GM12892 (cell line): ENCODE data around the gene SNRNP27.
A peak's percentile ranks its signal among the peaks of the same experiment; 100 is the strongest.
"Not testable (repeated sequence)": the region's sequence is repeated elsewhere in the genome, so short reads cannot be mapped to it uniquely, and the experiment has no call there.

Experiments
- DNase-seq: peaks from one replicate; pipeline ENCODE4 v3.0.0; 2011; ENCODE audit not compliant: insufficient read length
- FAIRE-seq: peaks from 2 replicates; lab custom pipeline; 2011; peaks lifted over from hg19 to GRCh38; lab: Jason Lieb, UNC
- POLR2A ChIP-seq: IDR thresholded peaks from 2 replicates; pipeline ENCODE4 v1.6.1; 2011; ENCODE audit warnings: low read depth, low read length, control low read depth
- POLR2AphosphoS5 ChIP-seq: IDR thresholded peaks from 2 replicates; pipeline ENCODE4 v1.6.1; 2011; ENCODE audit warnings: low read depth, low read length, control low read depth
- TAF1 ChIP-seq: IDR thresholded peaks from 2 replicates; pipeline ENCODE4 v1.6.1; 2011; ENCODE audit warnings: low read depth, mild to moderate bottlenecking, control low read depth, low read length, borderline replicate concordance

The SNRNP27 gene

DNA sequence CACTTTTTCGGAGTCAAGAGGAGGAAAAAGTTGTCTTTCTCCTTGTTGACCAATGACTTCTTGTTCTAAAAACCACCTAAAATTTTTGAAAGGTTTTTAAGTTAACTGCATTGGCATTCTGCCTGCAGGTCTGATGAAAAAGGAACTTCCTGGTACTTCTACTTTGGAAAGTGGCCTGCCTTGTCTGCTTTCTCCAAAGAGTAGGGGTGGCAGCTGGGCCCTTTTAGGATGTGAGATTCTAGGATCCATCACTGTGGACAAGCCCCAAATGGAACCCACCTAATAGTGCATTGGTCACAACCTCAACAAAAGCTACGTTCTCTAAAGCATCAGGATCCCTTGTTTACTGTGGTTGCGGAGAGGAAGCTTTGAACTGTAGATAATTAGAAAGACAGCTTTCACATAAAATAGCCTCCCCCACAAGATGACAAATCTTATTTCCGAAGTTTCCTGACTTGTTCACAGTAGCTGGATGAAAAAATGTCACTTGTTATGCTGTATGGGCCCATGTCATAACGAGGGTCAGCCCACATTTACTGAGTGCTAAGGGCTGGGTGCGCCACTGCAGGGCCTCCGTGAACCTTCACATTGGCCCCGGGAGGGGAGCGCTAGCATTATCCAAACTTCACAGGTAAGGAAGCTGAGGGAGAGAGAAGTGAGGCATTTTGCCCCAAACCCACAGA, 50.2 kb downstream of the SNRNP27 start:
- no peak for DNase-seq
- TF ChIP-seq TAF1: no peak
- no peak for TF ChIP-seq POLR2A
- TF ChIP-seq POLR2AphosphoS5: no peak
- no peak for FAIRE-seq

DNA sequence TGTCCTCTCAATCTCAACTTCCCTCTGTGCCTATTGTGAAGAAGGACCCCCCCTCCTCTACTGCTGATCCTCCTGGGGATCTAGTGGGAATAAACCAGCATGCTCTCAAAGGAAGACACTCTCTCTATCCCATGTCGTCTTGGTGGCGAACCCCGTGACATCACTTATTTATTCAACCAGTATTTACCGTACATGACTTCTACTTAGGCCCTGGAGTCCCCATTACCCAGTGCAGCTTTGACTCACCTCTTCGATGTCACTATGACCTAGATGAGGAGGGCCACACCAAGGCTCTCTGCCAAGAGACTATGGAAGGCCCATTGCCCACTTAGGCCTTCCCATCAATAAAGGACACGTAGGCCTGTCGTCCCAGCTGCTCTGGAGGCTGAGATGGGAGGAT, 51.0 kb downstream of the SNRNP27 start:
- FAIRE-seq (no peak), DNase-seq (no peak)
- TF ChIP-seq POLR2AphosphoS5 (no peak), POLR2A (no peak), TAF1 (no peak)

DNA sequence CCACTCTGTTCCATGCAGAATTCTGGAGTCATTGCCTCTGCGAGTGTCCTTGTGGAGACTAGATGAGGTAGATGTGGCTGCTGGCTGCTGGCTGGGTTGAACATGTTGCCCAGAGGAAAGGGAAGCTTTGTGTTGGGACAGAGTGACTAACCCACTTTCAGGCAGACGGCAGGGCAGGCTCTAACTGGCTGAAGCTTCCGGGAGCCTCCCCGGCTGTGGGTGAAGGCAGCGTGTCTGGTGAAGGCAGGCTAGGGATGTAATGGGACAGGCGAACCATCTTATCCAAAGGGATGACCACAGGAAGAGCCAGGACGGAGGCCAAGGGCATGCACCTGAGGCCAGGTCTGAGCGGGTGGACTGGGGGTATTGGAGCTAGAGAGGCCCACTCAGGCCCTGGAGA, 51.7 kb downstream of the SNRNP27 start:
- no peak for TF ChIP-seq POLR2A
- no peak for TF ChIP-seq POLR2AphosphoS5
- TF ChIP-seq TAF1: no peak
- DNase-seq: no peak
- FAIRE-seq: no peak

DNA sequence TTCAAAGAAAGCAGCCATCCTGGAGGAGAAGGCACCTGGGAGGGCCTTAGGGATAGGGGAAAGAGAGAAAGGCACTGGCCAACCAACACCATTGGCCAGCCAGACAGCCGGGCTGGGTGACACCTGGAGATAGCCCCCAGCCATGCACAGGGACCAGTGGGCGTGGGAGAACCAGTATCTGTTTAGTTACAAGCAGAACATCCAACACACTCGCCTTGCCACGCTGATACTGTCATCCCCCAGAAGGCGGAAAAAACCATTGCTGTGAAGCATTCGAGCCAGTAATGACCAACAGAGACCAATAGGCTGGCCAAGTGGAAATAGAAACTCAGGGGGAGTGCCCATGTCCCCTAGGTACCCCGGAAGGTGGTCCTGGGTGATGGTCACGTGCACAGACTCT, 52.2 kb downstream of the SNRNP27 start:
- no peak for FAIRE-seq

DNA sequence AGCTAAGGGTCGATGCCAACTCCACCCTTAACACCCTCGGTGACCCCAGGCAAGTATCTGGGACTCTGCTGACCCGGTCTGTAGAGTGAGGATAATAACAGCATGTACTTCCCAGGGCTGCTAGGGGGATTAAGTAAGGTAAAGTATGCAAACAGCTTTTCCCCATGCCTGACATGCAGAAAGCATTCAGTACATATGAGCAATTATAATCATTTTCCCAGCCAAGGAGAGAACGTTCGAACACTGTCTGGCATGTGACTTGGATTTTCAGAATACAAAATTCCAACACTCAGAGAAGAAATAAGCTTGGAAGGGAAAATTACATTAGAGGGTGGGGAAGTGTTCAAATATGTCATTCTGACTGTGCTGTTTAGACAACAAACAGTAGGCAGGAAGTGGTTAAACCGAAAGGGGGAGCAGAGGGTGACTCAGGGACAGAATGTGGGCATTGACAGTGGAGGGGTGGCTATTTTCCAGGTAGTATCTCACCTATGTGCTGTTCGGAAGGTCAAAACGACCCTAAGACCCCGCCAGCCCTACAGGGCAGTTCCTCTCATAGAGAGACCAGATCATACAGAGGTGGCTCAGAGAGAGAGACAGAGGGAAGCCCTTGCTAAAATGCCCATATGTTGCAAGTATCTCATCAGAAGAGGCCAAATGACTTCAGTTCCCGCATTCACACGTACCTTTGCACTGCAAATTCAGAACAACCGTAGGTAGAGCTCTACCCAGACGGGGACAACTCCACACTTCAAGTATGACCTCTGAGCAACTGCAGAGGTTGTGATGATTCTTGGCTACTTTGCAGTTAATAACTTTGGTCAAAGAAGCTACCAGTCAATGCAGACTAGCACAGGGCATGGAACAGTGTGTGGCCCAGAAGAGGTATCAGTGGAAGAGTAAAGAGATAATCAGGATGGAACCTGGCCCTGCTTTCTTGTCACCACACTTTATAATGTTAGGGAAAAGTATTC, 52.9 kb downstream of the SNRNP27 start:
- peak; percentile 57 for FAIRE-seq
- TF ChIP-seq POLR2A (no peak), POLR2AphosphoS5 (no peak), TAF1 (no peak)
- DNase-seq: peak; percentile 41

More for the DNA sequence above, 52.2 kb downstream of the SNRNP27 start:
- TF ChIP-seq TAF1 (no peak), POLR2AphosphoS5 (no peak), POLR2A (no peak)
- DNase-seq: no peak

DNA sequence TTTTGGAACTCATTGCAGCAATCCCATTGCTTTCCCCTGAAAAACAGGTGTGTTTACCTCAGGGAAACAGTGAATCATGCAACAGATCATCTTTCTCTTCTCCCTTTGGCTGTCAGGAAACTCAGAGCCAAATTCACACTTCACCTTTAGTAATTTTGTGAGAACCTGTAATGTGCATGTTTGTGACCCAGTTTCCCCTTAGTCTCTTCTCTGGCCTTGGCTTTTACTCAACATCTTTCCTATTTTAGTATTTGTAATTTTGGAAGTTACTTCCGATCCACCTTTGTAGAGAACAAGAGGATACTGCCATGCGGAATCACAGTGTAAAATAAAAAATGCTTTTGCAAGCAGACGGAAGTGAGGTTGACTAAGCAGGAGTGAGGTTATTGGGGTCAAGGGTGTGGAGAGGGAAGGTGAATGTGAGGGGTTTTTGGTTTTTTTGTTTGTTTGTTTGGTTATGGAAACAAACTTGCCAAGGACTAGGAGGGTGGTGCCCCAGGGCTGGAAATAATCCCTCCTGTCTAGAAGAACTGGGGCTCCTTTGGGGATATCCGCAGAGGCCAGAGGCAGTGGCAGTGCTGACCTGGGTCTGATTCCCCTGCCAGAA, 53.7 kb downstream of the SNRNP27 start:
- no peak for DNase-seq
- TF ChIP-seq TAF1 (no peak), POLR2AphosphoS5 (no peak), POLR2A (no peak)
- FAIRE-seq: no peak

DNA sequence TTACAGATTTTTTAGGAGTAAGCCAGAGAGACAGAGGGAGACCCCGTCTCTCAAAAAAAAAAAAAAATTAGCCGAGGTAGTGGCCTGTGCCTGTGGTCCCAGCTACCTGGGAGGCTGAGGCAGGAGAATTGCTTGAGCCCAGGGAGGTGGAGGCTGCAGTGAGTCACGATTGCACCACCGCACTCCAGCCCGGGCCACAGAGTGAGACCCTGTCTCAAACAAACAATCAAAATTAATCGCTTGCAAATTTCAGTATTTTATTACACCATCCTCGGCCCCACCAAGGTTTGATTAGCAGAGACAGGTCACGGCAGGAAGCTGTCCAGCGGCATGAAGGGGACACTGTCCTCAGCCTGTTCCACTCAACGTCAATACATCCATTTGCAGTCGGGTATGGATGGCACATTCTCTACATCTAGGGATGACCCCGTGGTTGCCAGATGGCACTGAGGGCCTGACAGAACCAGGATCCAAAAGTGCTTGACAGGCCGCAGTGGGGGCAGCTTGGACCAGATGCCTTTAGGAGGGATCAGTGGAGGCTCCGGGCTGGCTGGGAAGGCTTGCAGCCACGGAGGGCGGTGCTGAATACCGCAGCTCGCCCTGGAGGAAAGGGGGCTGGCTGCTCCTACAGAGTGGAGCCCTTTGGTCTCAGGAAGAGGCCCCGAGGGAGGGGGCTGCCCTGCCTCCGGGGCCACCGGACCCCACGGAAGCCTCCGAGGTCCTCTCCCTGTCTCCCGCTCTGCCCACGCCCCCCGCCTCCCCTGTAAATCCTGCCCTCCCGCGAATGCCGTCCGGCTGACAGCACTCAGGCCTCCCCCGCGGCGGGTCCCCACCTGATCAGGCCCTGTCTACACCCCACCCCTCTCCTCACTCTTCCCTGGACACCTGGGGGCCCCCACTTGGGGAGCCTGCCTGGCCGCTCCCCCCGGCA, 54.5 kb downstream of the SNRNP27 start:
- TF ChIP-seq TAF1 (no peak), POLR2A (no peak), POLR2AphosphoS5 (no peak)
- no peak for FAIRE-seq
- DNase-seq: no peak

DNA sequence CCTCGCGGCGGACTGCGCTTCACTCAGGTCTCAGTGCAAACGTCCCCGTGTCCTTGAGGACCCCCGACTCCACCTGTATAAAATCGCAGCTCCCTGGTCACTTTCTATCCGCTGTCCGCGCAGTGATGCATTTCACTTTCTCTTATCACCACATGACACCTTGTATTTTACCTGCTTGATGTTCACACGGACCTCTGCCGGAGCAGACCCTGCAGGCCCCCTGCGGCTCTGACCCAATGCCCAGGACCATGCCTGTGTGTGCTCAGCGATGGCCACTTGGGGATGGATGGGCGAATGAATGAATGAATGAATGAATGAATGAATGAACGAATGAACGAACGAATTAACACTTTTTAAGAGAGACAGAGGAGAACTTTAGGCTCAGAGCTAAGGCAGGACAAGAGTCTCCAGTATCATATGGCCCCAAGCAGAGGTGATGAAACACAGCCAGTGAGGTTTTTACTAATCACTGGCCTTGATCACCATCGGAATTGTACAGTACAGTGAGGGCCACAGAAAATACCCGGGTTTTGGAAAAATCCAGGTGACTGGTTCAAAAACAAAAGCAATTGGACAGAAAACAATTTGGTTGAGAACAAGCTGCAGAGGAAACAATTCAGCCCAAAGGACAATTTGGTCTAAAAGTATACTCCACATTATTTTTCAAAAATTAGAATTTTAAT, 55.3 kb downstream of the SNRNP27 start:
- FAIRE-seq (no peak), DNase-seq (no peak)
- TF ChIP-seq TAF1: no peak
- no peak for TF ChIP-seq POLR2AphosphoS5
- TF ChIP-seq POLR2A: no peak

DNA sequence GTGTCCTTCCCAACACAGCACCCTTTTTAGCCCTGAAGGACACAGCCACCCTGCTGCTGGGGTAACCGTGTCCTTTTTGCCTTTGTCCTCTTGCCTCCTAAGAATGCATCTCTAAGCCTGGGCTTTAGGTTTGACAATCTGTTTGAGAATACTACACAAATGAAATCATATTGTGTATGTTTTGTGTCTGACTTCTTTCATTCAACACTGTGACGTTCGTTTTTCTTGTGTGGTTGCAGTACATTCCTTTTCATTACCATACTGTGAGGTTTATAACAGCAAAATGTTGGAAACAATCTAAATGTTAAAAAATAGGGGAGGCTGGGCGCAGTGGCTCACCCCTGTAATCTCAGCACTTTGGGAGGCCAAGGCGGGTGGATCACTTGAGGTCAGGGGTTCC, 56.5 kb downstream of the SNRNP27 start:
- no peak for TF ChIP-seq POLR2AphosphoS5
- DNase-seq: no peak
- no peak for FAIRE-seq

DNA sequence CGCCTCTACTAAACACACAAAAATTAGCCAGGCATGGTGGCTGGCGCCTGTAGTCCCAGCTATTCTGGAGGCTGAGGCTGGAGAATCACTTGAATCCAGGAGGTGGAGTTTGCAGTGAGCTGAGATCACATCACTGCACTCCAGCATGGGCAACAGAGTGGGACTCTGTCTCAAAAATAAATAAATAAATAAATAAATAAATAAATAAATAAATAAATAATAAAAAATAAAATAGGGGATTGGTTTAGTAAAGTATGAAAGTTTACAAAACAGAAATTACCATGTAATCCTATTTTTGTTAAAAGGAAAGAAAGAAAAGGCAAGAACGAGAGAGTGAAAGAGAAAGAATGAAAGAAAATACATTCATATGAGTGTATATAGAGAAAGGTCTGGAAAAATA, 56.9 kb downstream of the SNRNP27 start:
- DNase-seq, FAIRE-seq: not testable (repeated sequence)
